ENCODE measurements around the gene RIMBP2.

The RIMBP2 gene

DNA sequence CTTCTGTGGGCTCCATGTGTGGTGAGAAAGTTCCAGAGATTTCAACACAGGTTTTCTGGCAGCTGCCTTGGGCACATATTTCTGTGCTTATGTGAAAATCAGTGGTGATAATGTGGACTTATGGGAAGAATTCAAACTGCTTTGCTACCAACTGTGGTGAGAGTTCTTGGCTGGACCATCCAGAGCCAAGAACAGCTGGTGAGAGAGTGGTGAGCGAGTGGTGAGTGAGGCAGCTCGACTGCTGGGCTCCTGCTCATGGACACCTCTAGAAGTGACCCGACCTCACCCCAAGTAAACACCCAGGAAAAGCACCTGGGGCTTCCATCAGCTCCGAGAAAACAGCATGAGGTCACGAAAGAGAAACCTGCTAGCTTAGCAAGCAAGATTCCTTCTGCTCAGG lies 272.0 kb downstream of the RIMBP2 start:
- DNase-seq (ENCODE audit: low spot score): no peak

- DNase-seq (ENCODE audit: low spot score): no peak
These were observed 274.0 kb downstream of the RIMBP2 start for GRCh38 chr12:130441771-130442760.

GRCh38 chr12:130440411-130441080 lies 275.6 kb downstream of the RIMBP2 start:
- DNase-seq (ENCODE audit: low spot score): no peak

DNA sequence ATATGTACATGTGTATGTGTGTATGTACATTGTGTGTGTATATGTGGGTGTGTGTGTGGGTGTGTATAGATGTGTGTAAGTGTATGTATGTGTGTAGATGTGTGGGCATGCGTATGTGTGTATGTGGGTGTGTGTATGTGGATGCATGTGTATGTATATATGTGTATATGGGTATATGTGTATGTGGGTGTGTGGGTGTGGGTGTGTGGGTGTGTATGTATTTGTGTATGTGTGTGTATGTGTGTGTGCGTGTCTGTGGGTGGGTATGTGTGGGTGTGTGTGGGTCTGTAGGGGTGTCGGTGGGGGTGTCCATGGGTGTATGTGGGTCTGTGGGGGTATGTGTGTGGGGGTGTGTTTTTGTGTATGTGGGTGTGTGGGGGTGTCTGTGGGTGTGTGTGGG lies 276.8 kb downstream of the RIMBP2 start:
- no peak for DNase-seq (ENCODE audit: low spot score)

DNA sequence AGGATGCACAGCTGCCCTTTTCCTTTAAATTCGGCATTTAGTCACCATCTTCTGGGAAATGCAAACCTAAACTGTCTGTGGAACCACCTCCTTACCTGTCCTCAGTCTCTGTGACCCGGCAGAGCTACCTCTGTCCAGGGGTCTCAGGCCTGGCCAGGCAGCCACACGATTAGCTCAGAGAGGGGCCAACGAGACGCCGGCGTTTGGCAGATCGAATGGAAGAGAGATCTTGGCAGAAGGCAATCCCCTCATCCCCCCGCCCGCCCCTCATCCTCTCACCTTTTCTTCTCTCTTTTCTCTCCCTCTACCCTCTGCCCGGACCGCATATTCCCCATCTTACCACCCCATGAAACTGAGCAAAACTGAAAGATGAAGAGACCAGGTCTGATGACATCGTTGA lies 277.4 kb downstream of the RIMBP2 start:
- no peak for DNase-seq (ENCODE audit: low spot score)

DNA sequence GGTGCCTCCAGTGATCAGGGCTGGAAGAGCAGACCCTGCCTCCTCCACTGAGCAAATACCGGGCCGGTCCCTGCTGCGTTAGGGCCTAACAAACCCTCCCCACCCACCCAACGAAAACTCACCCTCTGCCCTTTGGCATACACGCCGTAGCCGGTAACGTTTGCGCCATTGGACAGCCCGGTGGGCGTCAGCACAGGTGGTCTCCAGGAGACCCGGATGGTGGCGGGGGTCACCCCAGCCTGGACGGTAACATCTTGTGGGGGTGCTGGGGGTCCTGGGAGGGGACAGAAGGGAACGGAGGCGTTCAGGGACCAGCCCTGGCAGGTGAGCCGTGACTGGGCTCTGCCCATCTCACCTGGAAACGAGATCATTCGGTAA lies 277.9 kb downstream of the RIMBP2 start:
- DNase-seq (ENCODE audit: low spot score): no peak

- no peak for DNase-seq (ENCODE audit: low spot score)
These were observed 278.4 kb downstream of the RIMBP2 start for GRCh38 chr12:130437555-130438242.

GRCh38 chr12:130436741-130437501 lies 279.2 kb downstream of the RIMBP2 start:
- no peak for DNase-seq (ENCODE audit: low spot score)

DNA sequence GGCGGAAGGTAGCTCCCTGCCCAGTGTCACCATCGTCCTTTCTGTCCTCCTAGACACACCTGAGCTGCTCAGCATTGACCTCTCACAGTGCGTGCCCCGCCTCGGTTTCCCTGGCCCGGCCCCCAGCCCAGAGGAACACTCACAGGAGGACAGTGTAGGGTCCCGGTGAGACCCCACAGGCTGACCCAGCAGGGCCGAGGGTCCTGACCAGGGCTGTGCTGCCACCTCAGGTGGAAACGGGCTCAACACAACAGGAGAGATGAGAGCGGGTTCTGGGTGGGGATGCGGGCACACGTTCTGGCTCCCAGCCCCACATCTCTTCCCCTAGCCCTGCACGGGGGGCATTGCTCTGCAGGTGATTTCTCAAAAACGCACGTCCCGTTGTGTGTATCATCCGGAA lies 280.3 kb downstream of the RIMBP2 start:
- no peak for DNase-seq (ENCODE audit: low spot score)

- no peak for DNase-seq (ENCODE audit: low spot score)
These were observed 280.8 kb downstream of the RIMBP2 start for GRCh38 chr12:130435331-130435730.

GRCh38 chr12:130434560-130434959 lies 281.5 kb downstream of the RIMBP2 start:
- DNase-seq (ENCODE audit: low spot score): no peak

DNA sequence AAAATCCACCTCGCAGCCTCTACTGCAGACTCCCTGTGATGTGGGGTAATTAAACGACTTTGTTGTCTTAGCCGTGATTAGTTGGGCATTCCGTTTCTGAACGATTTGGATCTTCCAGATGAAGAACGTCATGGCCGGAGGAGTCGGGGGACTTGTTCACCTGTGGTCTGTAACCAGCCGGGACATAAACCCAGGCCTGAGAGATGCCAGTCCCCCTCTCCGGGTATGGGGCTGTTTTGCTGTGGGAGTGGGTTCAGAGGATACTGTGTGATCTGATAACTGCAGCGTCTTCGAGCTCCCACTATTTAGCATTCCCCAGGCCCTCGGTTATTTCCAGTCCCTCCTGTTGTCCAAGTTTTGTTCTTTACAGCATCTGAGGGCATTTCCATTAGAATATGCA lies 282.3 kb downstream of the RIMBP2 start:
- no peak for DNase-seq (ENCODE audit: low spot score)

DNA sequence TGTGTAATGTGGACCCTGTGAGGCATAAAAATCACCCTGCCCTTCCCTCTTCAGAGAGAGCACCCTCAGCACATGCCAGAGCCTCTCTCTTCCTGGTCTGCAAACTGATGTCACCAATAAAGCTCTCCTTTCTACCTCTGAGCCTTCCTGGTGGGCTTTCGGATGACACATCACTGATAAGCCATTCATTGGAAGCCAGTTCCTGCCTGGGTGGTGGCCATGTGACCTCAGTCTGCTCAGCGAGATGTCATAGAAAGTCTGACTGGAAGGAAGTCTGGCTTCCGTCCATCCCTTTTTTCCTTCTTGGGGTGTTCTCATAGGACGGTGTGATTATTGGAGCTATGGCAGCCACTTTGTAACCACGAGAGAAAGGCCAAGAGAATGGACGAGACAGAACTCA lies 282.7 kb downstream of the RIMBP2 start:
- DNase-seq (ENCODE audit: low spot score): no peak

DNA sequence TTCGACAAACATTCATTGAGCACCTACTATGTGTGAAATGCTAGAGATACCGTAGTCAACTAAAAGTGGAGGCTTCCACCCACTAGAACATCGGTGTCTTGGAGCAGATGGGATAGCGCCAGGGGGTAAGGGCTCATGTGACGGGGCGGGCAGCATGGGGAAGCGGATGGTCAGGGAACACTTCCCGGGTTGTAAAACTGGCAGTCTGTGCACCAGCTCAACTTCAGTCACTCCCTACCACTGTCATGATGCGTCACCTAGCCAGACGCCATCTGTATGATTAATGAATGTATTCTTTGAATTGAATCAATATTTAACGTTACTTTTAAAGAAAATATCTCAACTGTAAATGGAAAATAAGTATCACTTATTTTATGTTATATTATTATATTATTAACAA lies 284.9 kb downstream of the RIMBP2 start:
- no peak for DNase-seq (ENCODE audit: low spot score)

GRCh38 chr12:130429656-130430505 lies 286.2 kb downstream of the RIMBP2 start:
- no peak for DNase-seq (ENCODE audit: low spot score)

DNA sequence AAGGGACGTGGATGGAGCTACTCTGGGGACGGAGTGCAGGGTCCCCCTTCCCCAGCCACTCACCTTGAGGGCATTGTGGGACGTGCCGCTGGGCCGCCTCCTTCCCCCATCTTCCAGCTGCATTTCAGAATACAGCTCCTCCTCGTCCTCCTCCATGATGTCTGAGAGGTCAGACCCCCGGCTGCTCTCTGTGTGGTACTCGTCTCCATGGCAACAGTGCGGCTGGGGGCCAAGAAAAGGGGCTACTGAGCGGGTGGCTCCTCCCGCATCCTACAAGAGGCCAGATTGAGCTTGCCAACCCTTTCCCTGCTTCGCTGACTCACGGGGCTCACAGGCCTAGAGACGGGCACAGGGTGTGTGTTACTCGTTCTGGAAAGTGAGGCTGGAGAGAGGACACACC lies 288.0 kb downstream of the RIMBP2 start:
- no peak for DNase-seq (ENCODE audit: low spot score)

DNA sequence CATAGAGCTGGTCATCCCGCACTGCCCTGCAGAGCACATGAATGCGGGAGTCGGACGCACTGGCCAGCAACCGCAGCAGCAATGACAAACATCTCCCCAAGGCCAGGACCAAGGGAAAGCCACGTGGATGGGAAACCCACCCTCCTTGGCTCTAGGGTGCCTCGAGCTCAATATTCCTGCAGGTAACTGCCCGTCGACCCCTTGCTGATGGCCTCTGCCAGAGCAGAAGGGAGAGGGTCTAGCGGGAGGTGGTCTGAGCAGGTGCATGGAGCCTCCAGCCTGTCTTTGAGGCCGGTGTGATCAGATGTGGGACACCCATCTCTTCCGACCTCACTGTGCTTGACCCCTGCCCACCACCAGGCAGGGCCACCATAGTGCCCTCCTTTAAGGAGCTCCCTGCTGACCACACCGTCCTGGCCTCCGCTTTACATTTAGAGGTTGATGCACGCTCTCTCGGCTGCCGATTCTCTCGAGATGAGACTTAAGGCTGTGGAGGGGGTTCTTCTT lies 288.7 kb downstream of the RIMBP2 start:
- no peak for DNase-seq (ENCODE audit: low spot score)

GRCh38 chr12:130425698-130426245 lies 290.3 kb downstream of the RIMBP2 start:
- no peak for DNase-seq (ENCODE audit: low spot score)

- DNase-seq (ENCODE audit: low spot score): no peak
These were observed 291.0 kb downstream of the RIMBP2 start for GRCh38 chr12:130424858-130425697.

Measured in hematopoietic multipotent progenitor cell treated with erythropoietin and hydrocortisone succinate and interleukin-3 and kit ligand, for 17 days (in vitro differentiated cells).